GM18526 (cell line): ENCODE data around the gene PLXDC1.

Source experiments
- POLR2A ChIP-seq: IDR thresholded peaks from 3 replicates; pipeline ENCODE4 v1.6.1; 2011; ENCODE audit not compliant: insufficient read length; ENCODE audit errors: extremely low read depth

The PLXDC1 gene

GRCh38 chr17:39147221-39148185, 3.9 kb downstream of the PLXDC1 start:
- no peak for TF ChIP-seq POLR2A

DNA sequence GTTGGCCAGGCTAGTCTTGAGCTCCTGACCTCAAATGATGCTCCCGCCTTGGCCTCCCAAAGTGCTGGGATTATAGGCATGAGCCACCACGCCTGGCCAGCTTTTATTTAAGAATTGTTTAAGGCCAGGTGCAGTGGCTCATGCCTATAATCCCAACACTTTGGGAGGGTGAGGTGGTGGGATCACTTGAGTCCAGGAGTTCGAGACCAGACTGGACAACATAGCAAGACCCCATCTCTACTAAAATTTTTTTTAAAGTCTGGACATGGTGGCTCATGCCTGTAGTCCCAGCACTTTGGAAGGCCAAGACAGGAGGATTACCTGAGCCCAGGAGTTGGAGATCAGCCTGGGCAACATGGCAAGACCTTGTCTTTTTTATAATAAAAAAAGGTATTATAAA, 5.2 kb downstream of the PLXDC1 start:
- no peak for TF ChIP-seq POLR2A

DNA sequence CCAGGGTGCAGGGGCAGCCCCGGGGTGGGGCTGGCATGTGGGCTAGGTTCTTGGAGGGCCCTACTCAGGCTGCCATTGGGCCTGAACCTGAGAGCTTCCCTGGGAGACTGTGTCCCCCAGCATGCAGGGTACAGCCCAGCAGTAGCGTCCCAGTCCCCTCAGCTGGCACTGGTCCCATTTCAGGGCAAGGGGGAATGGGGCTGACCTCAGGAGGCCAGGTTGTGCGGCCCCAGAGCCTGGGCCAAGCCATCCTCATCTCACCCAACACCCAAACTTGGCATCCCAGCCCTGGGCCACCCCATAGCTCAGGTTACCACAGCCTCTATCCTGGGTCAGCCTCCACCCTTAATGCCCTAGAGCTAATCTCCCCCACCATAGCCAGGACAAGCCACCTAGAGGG, 6.3 kb downstream of the PLXDC1 start:
- TF ChIP-seq POLR2A, result no peak

DNA sequence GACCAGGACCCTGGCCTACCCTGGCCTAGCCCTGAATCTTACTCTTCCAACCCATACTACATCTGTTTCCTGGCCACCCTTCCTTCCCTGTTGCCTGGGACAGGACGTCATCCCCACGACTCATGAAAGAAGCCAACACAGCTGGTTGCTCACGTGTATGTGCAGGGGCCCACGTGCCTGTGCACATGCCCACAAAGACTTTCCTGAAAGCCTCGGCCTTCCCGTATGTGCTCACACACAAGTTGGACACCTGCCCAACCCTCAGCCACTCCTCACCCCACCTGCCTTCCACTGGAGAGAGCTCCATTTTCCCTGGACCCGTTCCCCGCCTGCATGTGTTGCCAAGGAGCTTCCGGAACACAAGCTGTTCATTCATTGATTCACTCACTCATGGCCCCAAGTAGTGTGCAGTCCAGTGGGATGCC, 7.0 kb downstream of the PLXDC1 start:
- no peak for TF ChIP-seq POLR2A

GRCh38 chr17:39143552-39144093, 7.8 kb downstream of the PLXDC1 start:
- no peak for TF ChIP-seq POLR2A

- no peak for TF ChIP-seq POLR2A
Observed at GRCh38 chr17:39141915-39142664, 9.3 kb downstream of the PLXDC1 start.

- no peak for TF ChIP-seq POLR2A
Observed at GRCh38 chr17:39141294-39141693, 10.1 kb downstream of the PLXDC1 start.

- no peak for TF ChIP-seq POLR2A
Observed at GRCh38 chr17:39139561-39139960, 11.9 kb downstream of the PLXDC1 start.

DNA sequence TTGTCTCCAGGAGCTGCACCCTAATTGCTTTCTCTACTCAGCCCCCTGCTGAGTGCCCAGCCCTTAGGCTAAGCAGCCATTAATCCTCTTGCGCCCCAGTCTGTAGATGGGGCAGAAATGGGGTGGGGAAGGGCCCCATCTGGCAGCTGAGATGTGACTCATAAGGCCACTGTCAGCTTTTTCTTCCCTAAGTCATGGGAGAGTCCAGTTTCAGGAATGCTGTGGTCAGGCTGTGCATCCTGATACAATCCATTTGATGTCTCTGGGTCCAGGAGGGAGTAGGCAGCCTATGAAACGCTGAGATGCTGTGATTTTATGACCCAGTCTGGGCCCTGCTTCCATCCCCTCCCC, 12.3 kb downstream of the PLXDC1 start:
- no peak for TF ChIP-seq POLR2A

- no peak for TF ChIP-seq POLR2A
Observed at GRCh38 chr17:39138431-39139160, 12.8 kb downstream of the PLXDC1 start.

DNA sequence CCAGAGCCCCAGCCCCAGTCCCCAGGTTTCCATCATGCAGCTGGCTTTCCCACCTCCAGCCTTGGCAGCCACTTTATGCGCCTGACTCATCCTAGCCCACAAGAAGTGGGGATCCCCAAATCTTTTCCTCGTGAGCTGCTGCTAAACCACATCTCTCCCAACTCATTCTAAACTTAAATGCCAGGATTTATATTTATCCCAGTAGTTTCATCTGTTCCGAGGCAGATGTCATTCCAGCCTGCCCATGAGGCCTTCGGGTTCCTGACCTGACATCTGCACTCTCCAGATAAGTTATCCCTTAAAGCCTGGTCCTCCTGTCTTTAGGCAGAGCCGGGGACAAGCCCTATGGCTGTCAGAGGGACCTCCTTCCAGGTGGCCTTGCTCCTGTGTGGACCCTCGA, 16.6 kb downstream of the PLXDC1 start:
- TF ChIP-seq POLR2A, result no peak

DNA sequence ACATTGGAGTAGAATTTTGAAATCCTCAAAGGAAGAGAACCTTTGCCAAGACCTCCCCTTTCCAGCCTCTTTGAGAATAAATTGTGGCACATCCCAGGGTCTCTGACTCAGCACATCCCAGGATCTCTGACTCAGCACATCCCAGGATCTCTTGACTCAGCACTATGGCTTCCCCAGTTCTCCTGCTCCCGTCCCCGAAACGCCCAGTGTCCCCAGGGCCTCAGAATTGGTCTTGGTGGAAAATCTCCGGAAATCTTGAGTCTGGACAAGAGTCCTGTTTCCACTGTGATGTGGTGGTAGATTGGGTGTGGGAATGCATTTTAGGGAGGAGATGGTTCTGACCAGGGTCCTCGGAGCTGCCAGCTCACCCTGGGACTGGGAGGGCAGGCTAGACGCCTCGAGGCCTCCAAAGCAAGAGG, 19.2 kb downstream of the PLXDC1 start:
- TF ChIP-seq POLR2A, result no peak

DNA sequence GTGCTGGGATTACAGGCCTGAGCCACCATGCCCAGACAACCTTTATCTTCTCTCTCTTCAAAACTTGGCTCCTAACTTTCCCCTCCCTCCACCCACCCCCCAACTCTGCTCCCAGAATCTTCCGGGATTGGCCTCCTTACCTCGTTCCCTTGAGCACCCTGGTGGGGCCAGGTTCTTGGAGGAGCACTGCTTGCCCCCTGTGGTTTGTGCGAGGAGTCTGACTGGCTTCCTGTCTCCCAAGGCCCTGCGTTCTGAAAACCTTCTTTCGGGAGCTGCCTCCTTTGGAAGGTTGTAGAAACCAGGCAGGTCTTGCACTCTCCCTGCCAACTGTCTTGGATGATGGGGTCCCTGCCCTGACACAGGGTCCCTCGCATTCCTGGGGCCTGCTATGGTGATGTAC, 19.8 kb downstream of the PLXDC1 start:
- no peak for TF ChIP-seq POLR2A

GRCh38 chr17:39130205-39130604, 21.2 kb downstream of the PLXDC1 start:
- TF ChIP-seq POLR2A, result no peak

DNA sequence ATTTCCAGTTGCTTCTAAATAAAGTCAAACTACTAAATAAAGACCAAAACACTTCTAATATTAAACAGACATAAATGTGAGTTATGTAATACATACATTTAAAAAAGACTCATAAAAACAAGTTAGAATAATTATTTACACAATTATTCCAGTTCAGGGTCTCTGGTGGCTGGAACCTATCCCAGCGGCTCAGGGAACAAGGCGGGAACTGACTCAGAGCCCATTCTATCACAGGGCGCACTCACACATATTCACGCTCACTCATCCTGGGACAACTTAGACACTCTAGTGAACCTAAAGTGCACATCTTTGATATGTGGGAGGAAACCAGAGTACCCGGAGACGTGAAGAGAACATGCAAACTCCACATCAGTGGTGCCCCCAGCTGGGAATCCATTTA, 25.0 kb downstream of the PLXDC1 start:
- TF ChIP-seq POLR2A, result no peak
